NK-92 (cell line): ENCODE measurements around the gene PRM3.

Source experiments
- DNase-seq: peaks from one replicate; lab custom pipeline; 2025; ENCODE audit not compliant: unreplicated experiment; lab: John Stamatoyannopoulos, UW

The PRM3 gene

DNA sequence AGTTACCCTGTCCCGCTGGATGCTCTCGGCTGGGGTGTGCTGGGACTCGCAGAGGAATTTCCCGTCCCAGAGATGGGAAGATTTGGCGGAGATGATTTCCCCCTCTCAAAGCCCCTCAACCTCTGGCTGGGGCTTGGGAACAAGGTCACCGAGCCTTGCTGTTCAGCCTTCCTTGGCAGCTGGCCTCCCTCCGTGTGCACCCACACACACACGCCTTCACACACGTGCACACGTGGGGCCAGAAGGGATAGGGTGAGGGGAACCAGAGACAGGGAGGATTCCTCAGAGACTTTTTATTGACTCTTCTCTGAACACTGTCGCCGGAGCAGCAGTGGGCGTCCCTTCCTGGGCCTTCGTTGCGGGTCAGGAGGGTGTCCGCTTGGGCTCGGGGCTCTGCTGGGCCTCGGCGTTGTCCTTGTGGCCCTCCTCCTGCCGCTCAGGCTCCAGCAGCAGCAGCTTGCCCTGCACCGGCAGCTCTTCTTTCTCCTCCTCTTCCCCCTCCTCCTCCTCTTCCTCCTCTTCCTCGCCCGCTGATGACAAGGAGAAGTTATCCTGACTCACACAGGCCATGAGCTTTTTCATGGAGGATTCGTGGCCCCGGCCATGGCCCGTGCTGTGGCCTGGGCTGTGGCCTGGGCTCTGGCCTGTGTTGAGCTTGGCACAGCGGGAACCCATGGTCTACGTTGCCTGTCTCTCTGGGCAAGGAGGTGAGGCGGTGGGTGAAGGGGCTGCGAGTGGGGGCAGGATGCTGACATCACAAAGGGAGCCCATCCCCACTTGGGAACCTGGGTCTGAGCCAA, at the start of gene PRM3:
PRM3 (minus strand) TSS at position 709 of the 800 bp plus-strand sequence; CDS start at position 675, 34 bp downstream.
- no peak for DNase-seq

DNA sequence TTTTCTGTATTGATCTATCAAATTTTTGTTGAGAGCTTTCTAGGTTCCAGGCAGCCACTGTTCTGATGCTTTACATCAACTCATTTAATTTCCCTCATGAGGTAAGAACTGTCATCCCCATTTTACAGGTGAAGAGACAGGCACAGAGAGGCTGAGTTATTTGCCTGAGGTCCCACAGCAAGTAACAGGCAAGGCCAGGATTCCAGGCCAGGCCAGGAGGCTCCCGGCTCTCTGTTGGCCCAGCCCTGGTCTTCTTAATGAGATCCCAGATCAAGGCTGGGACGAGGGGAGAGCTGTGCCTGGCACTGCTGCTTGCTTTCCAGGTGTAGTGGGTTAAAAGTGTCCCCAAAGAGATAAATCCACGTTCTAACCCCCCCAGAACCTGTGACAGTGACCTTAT, 49.4 kb upstream of the PRM3 start:
- DNase-seq, result no peak

- no peak for DNase-seq
Measured at GRCh38 chr16:11321662-11322061, 48.2 kb upstream of the PRM3 start.

GRCh38 chr16:11320170-11320569, 46.7 kb upstream of the PRM3 start:
- DNase-seq, result no peak

GRCh38 chr16:11319529-11320146, 46.2 kb upstream of the PRM3 start:
- DNase-seq, result no peak

DNA sequence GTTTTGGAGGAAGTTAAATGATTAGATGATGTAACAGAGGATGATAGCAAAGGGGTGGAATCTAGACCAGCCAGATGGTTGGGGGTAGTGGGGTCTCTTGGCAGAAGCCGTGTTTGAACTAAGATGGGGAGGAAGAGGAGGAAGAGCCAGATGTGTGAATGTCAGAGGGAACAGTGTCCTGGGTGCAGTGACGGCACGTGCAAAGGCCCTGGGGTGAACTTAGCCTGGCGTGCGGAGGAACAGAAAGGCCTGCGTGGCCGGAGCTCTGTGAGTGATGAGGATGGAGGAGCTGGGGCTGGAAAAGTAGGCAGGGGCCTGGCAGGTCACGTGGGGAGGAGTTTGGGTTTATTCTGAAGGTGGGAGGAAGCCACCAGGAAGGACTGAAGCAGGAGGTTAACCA, 45.4 kb upstream of the PRM3 start:
- DNase-seq, result no peak

DNA sequence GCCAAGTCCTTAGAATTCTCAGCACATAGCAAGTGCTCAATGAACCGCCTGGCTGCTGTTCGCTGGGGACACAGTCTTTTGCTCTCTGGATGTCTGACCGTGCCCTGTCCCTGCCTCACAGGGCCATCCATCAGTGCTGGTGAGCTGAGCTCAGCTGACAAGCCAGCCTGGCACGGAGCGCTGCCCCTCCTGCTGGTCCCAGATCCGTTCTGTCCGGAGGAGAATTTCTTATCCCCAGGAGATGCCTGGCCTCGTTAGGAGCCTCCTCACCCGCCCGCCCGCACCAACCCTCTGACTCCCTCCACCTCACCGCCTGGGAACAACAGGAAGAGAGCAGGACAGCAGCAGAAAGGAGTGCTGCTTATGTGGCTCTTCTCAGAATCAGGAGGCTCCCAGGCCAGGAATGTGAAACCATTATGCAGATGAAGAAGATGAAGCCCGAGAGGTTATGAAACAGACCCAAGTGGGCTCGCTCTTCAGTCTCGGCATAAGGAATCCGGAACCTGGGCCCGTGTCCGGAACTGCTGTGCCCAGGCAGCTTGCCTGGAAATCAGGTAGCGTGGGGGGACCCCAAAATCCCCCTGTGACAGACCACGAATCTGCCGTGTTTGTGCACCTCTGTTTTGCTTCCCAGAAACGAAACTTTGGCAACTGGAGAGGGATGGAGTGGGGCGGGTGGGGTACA, 43.0 kb upstream of the PRM3 start:
- DNase-seq, result no peak

GRCh38 chr16:11315510-11315909, 42.1 kb upstream of the PRM3 start:
- DNase-seq, result no peak

GRCh38 chr16:11314309-11314894, 41.0 kb upstream of the PRM3 start:
- DNase-seq, result no peak

DNA sequence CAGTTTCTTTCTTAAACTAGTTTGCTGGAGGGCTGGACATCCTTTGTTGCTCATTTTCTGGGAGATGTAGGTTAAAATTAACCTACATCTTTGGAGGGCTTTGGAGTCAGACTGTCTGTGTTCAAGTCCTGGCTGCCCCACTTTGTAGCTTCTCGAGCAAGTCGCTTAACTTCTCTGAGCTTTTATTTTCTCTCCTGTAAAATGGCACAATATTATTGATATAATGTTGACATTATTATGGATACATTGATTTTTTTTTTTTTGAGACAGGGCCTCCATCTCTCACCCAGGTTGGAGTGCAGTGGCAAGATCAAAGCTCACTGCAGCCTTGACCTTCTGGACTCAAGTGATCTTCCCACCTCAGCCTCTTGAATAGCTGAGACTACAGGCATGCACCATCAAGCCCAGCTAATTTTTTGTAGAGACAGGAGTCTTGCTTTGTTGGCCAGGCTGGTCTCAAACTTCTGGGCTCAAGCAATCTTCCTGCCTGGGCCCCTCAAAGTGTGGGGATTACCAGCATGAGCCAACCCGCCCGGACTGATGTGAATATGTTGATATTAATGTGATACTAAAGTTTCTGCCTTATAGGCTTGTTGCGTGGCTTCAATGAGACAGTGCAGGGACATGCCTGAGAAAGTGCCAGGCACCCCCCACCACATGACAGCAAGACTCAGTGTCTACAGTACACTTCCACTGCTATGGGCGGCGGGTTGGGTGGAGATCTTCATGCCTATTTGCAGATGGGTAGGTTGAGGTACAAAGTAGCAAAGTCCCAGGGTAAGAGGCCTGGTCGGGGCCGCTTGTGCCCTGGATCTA, 40.3 kb upstream of the PRM3 start:
- no peak for DNase-seq

DNA sequence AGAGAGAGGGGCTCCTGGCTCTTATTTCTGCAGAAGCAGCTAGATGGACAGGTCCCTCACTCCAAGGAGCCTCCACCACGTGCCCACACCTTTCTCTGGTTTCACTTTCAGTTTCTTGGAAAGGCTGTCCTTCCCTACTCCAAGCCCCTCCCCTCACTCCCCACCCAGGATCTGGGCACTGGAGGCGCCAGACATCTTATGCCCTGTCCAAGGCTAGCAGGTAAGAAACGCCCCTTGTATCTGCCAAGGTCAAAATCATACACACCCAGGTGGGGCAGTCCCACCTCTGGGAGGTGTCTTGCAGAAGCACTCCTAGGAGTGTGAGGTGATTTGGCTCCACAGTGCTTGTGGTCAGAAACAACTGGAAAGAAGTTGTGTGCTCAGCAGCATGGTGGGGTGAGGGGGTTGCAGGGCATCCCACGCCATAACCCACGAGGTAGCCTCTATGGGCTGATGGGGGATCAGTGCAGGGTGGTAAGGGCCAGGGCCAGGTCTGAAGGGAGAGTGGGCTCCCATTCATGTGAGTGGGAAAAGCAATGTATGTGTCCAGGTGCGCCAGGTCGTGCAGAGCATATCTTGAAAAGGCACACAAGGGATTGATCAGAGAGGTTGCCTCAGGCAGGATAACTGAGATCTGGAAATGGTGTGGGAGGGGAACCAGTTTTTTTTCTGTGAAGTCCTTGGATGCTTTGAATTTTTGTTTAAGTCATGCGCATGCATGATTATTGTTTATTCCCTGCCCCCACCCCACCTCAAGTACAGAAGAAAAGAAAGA, 39.5 kb upstream of the PRM3 start:
- DNase-seq, result no peak

DNA sequence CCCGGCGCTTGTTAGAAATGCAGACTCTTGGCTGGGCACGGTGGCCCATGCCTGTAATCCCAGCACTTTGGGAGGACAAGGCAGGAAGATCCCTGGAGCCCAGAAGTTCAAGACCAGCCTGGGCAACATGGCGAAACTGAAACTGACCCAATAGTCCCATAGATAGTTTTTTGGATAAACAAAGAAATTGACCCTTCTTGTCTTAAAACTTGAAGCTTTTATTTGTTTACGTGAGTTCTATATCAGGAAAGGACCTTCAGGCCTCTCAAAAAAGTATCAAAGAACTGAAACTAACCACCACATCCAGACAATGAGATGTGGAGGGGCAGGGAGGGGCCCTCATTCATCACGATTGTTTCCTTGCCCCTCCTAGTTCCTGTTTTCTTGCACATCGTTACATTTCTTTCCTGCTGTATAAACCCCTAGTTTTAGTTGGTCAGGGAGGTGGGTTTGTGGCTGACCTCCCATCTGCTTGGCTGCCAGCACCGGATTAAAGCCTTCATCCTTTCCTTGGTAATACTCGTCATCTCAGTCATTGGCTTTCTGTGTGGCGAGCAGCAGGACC, 37.6 kb upstream of the PRM3 start:
- no peak for DNase-seq

DNA sequence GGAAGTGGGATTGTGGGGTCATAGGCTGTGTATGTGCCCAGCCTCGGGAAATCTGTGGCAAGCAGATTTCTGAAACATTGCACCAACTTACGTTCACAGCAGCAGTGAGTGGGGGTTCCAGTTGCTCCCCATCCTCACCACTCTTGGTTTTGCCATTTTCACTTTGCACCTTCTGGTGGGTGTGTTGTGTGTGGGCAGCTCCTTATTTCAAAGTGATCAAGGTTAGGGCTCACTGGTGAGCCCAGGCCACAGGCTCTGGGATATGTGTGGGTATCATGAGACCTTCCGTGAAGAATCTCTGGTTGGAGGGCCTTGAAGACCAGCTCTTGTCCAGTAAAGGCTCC, 37.2 kb upstream of the PRM3 start:
- no peak for DNase-seq

GRCh38 chr16:11309895-11310633, 36.6 kb upstream of the PRM3 start:
- no peak for DNase-seq

- no peak for DNase-seq
Measured at GRCh38 chr16:11308493-11309283, 35.3 kb upstream of the PRM3 start.

- DNase-seq, result no peak
Measured at GRCh38 chr16:11307639-11308492, 34.4 kb upstream of the PRM3 start.

DNA sequence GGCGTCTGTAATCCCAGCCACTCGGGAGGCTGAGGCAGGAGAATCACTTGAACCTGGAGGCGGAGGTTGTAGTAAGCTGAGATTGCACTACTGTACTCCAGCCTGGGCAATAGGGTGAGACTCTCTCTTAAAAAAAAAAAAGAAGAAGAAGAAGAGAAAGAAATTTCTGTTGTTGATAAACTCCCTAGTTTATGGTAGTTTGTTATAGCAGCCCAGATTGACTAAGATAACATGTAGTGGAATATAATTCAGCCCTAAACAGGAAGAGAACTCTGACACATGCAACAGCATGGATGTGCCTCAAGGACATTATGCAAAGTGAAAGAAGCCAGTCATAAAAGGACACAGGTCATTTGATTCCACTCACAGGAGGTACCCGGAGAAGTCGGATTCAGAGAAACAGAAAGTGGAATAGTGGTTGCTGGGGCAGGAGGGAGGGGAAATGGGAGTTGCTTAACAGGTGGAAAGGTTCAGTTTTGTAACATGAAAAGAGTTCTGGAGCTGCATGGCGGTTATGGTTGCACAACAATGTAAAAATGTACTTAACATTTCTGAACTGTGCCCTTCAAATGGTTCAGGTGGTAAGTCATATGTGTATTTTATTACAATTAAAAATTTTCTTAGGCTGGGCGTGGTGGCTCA, 33.7 kb upstream of the PRM3 start:
- DNase-seq, result no peak
